H9 (cell line): ENCODE measurements around the gene MATK. TPM values are rescaled to one million over a fixed set of nuclear protein-coding genes. Genes with fewer than 3 reads are reported as not detected.

Experiments
- DNase-seq: peaks from one replicate; pipeline ENCODE4 v3.0.0-alpha.2; 2017
- H2AFZ ChIP-seq: one replicate; pipeline ENCODE4 v1.6.1; 2013; ENCODE audit warnings: mild to moderate bottlenecking, low read length, control low read depth, moderate library complexity
- H2AK5ac ChIP-seq: 2 replicates; pipeline ENCODE4 v1.6.1; 2013; ENCODE audit warnings: low read length, control low read depth, mixed read lengths; ENCODE audit not compliant: insufficient read length
- H2BK120ac ChIP-seq: one replicate; pipeline ENCODE4 v1.6.1; 2013; ENCODE audit warnings: low read depth, mild to moderate bottlenecking, low read length, control low read depth, inconsistent platforms; ENCODE audit not compliant: poor library complexity, severe bottlenecking
- H2BK12ac ChIP-seq: 2 replicates; pipeline ENCODE4 v1.6.1; 2013; ENCODE audit warnings: low read length, control low read depth, mixed read lengths, low read depth; ENCODE audit not compliant: insufficient read length
- H2BK15ac ChIP-seq: 2 replicates; pipeline ENCODE4 v1.6.1; 2013; ENCODE audit warnings: low read depth, low read length, control low read depth
- H2BK20ac ChIP-seq: one replicate; pipeline ENCODE4 v1.6.1; 2013; ENCODE audit warnings: low read depth, mild to moderate bottlenecking, low read length, control low read depth, inconsistent platforms; ENCODE audit not compliant: poor library complexity, severe bottlenecking
- H2BK5ac ChIP-seq: 2 replicates; pipeline ENCODE4 v1.6.1; 2013; ENCODE audit warnings: low read length, control low read depth, mixed read lengths; ENCODE audit not compliant: insufficient read length
- H3K14ac ChIP-seq: 2 replicates; pipeline ENCODE4 v1.6.1; 2013; ENCODE audit warnings: low read length, control low read depth; ENCODE audit not compliant: insufficient read depth
- H3K18ac ChIP-seq: 2 replicates; pipeline ENCODE4 v1.6.1; 2013; ENCODE audit warnings: low read depth, mild to moderate bottlenecking, mixed read lengths, low read length, control low read depth; ENCODE audit not compliant: insufficient read length
- H3K23ac ChIP-seq: 2 replicates; pipeline ENCODE4 v1.6.1; 2013; ENCODE audit warnings: low read length, control low read depth, mixed read lengths, low read depth; ENCODE audit not compliant: insufficient read length
- H3K23me2 ChIP-seq: 2 replicates; pipeline ENCODE4 v1.6.1; 2013; ENCODE audit warnings: low read depth, mild to moderate bottlenecking, mixed read lengths, low read length, control low read depth; ENCODE audit not compliant: insufficient read length, poor library complexity, severe bottlenecking
- H3K27ac ChIP-seq: 2 replicates; pipeline ENCODE4 v1.5.1; 2013; ENCODE audit warnings: low read length, control low read depth, mixed read lengths, low read depth; ENCODE audit not compliant: insufficient read length
- H3K27me3 ChIP-seq: 2 replicates; pipeline ENCODE4 v1.6.1; 2013; ENCODE audit warnings: low read length, control low read depth, inconsistent platforms; ENCODE audit not compliant: insufficient read depth
- H3K4ac ChIP-seq: 2 replicates; pipeline ENCODE4 v1.6.1; 2013; ENCODE audit warnings: low read depth, mild to moderate bottlenecking, control low read depth, inconsistent platforms, low read length, moderate library complexity
- H3K4me1 ChIP-seq: 2 replicates; pipeline ENCODE4 v1.6.1; 2013; ENCODE audit warnings: low read length, control low read depth, inconsistent platforms; ENCODE audit not compliant: insufficient read depth
- H3K4me2 ChIP-seq: 2 replicates; pipeline ENCODE4 v1.6.1; 2013; ENCODE audit warnings: low read length, control low read depth, mixed read lengths; ENCODE audit not compliant: insufficient read length, insufficient read depth
- H3K56ac ChIP-seq: 2 replicates; pipeline ENCODE4 v1.6.1; 2013; ENCODE audit warnings: low read depth, mild to moderate bottlenecking, mixed read lengths, low read length, control low read depth; ENCODE audit not compliant: insufficient read length
- H3K79me1 ChIP-seq: 2 replicates; pipeline ENCODE4 v1.6.1; 2013; ENCODE audit warnings: low read depth, mild to moderate bottlenecking, moderate library complexity, low read length, control low read depth, inconsistent platforms; ENCODE audit not compliant: insufficient read depth, poor library complexity, severe bottlenecking
- H3K79me2 ChIP-seq: 2 replicates; pipeline ENCODE4 v1.6.1; 2013; ENCODE audit warnings: low read length, control low read depth, inconsistent platforms; ENCODE audit not compliant: insufficient read depth
- H3K9ac ChIP-seq: 2 replicates; pipeline ENCODE4 v1.6.1; 2013; ENCODE audit warnings: low read length, control low read depth, mixed read lengths; ENCODE audit not compliant: insufficient read length; ENCODE audit errors: extremely low read depth
- H3K9me3 ChIP-seq: one replicate; pipeline ENCODE4 v1.6.1; 2013; ENCODE audit warnings: low read depth, low read length, inconsistent platforms; ENCODE audit not compliant: control insufficient read depth
- H3T11ph ChIP-seq: one replicate; pipeline ENCODE4 v1.6.1; 2013; ENCODE audit warnings: mild to moderate bottlenecking, low read length, control low read depth, inconsistent platforms
- H4K20me1 ChIP-seq: one replicate; pipeline ENCODE4 v1.6.1; 2013; ENCODE audit not compliant: control insufficient read depth, insufficient read length, insufficient read depth
- H4K5ac ChIP-seq: 2 replicates; pipeline ENCODE4 v1.6.1; 2013; ENCODE audit warnings: low read depth, mild to moderate bottlenecking, mixed read lengths, low read length, control low read depth; ENCODE audit not compliant: insufficient read length
- H4K8ac ChIP-seq: replicated peaks from 2 replicates; pipeline ENCODE4 v1.6.1; 2013; ENCODE audit warnings: low read length, control low read depth, mixed read lengths, low read depth; ENCODE audit not compliant: insufficient read length
- H4K91ac ChIP-seq: 2 replicates; pipeline ENCODE4 v1.6.1; 2013; ENCODE audit warnings: low read depth, mild to moderate bottlenecking, moderate library complexity, mixed read lengths, low read length, control low read depth; ENCODE audit not compliant: insufficient read length
- H3K27ac Mint-ChIP-seq, 3 experiments: 2 replicates in 2 of 3; 3 replicates in 1 of 3; pipeline ENCODE4 v1.8.0; 2020 to 2021; ENCODE audit warnings: mixed read lengths in 3 of 3, mild to moderate bottlenecking in 1 of 3, moderate library complexity in 1 of 3
- H3K27me3 Mint-ChIP-seq: 2 replicates; pipeline ENCODE4 v1.8.0; 2021; ENCODE audit warnings: low read depth, mild to moderate bottlenecking, moderate library complexity, mixed read lengths
- H3K36me3 Mint-ChIP-seq, 3 experiments: 2 replicates in 2 of 3; 3 replicates in 1 of 3; pipeline ENCODE4 v1.8.0; 2020 to 2021; ENCODE audit warnings: low read depth in 3 of 3, mixed read lengths in 3 of 3; ENCODE audit not compliant: insufficient read depth in 1 of 3
- H3K4me1 Mint-ChIP-seq, 2 experiments: 2 replicates each; pipeline ENCODE4 v1.8.0; 2020; ENCODE audit warnings: mixed read lengths in 2 of 2
- H3K4me3 Mint-ChIP-seq, 2 experiments: 2 replicates in 1 of 2; 3 replicates in 1 of 2; pipeline ENCODE4 v1.8.0; 2020 to 2021; ENCODE audit warnings: mild to moderate bottlenecking in 2 of 2, mixed read lengths in 2 of 2, moderate library complexity in 1 of 2
- H3K9me3 Mint-ChIP-seq, 2 experiments: 2 replicates in 1 of 2; 3 replicates in 1 of 2; pipeline ENCODE4 v1.8.0; 2020; ENCODE audit warnings: mild to moderate bottlenecking in 2 of 2, mixed read lengths in 2 of 2, moderate library complexity in 1 of 2
- WGBS: extraction: QIAGEN DNeasy Blood & Tissue Kit; methylation state at CpG from one replicate; pipeline ENCODE4 v1.1.7; 2013; ENCODE audit warnings: missing lambda C conversion rate, low lambda C conversion rate, mixed read lengths; ENCODE audit not compliant: insufficient read length; ENCODE audit errors: extremely low coverage; 5-methylcytosine and 5-hydroxymethylcytosine counted together
- total RNA-seq: library from RNA; stranded (reverse); gene quantifications from 2 replicates; pipeline ENCODE4 v1.2.1, GENCODE V29; 2021
- TF ChIP-seq, protein P1 (sequence below): fragments of 200-600 bp; sonication (generic); conservative IDR thresholded peaks from 3 replicates; pipeline ENCODE4 v1.8.0; 2021; ENCODE audit warnings: antibody characterized with exemption, mild to moderate bottlenecking

Gene MATK
- total RNA-seq, 1 experiment from 2014 or later: 13.5 TPM

DNA sequence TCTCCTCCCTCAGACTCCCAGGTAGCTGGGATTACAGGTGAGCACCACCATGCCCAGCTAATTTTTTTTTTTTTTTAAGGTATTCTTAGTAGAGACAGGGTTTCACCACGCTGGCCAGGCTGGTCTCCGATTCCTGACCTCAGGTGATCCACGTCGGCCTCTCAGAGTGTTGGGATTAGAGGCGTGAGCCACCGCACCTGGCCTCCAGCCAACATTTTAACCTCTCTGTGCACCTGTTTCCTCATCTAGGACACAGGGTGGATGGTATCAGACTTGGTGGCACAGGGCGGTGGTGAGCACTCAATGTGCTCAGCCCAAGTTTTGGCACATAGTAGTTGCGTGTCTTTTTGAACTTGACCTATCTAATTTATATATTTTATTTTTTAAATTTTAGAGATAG, 37.2 kb downstream of the MATK start:
- no peaks in the 10 kb centered on the region for H3K4me1 ChIP-seq
- H4K5ac ChIP-seq: no peak overlapping the region
- H3K56ac ChIP-seq: no peak overlapping the region
- no peak overlapping the region for H3K4me2 ChIP-seq
- H3K4me3 Mint-ChIP-seq: no peak overlapping the region
- no peak overlapping the region for H3K27ac ChIP-seq
- H2BK5ac ChIP-seq: no peak overlapping the region
- no peak overlapping the region for H3K27ac Mint-ChIP-seq
- no peak overlapping the region for H3K9ac ChIP-seq
- H4K20me1 ChIP-seq: no peaks in the 10 kb centered on the region
- DNase-seq: no peak
- no peaks in the 10 kb centered on the region for H3K27me3 Mint-ChIP-seq
- H2BK12ac ChIP-seq: no peak overlapping the region
- no peak overlapping the region for H3K4ac ChIP-seq
- no peak overlapping the region for H3T11ph ChIP-seq
- H2AFZ ChIP-seq: no peak overlapping the region
- H2BK20ac ChIP-seq: no peak overlapping the region
- H4K8ac ChIP-seq: no peak overlapping the region
- no peak overlapping the region for H3K18ac ChIP-seq
- no peaks in the 10 kb centered on the region for H3K4me1 Mint-ChIP-seq
- H3K9me3 ChIP-seq: no peaks in the 10 kb centered on the region
- no CpG with 5 or more reads among the region's 8 CpGs for WGBS
- H2BK15ac ChIP-seq: no peak overlapping the region
- H2BK120ac ChIP-seq: no peak overlapping the region
- no peak overlapping the region for H3K14ac ChIP-seq
- H3K79me2 ChIP-seq: no peaks in the 10 kb centered on the region
- H4K91ac ChIP-seq: no peak overlapping the region
- no peaks in the 10 kb centered on the region for H3K27me3 ChIP-seq
- H3K9me3 Mint-ChIP-seq: no peaks in the 10 kb centered on the region
- TF ChIP-seq, protein P1, sequence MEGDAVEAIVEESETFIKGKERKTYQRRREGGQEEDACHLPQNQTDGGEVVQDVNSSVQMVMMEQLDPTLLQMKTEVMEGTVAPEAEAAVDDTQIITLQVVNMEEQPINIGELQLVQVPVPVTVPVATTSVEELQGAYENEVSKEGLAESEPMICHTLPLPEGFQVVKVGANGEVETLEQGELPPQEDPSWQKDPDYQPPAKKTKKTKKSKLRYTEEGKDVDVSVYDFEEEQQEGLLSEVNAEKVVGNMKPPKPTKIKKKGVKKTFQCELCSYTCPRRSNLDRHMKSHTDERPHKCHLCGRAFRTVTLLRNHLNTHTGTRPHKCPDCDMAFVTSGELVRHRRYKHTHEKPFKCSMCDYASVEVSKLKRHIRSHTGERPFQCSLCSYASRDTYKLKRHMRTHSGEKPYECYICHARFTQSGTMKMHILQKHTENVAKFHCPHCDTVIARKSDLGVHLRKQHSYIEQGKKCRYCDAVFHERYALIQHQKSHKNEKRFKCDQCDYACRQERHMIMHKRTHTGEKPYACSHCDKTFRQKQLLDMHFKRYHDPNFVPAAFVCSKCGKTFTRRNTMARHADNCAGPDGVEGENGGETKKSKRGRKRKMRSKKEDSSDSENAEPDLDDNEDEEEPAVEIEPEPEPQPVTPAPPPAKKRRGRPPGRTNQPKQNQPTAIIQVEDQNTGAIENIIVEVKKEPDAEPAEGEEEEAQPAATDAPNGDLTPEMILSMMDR: no peak
- no peaks in the 10 kb centered on the region for H3K79me1 ChIP-seq
- H2AK5ac ChIP-seq: no peak overlapping the region
- no peak overlapping the region for H3K23ac ChIP-seq
- H3K23me2 ChIP-seq: no peaks in the 10 kb centered on the region
- H3K36me3 Mint-ChIP-seq: peaks cover 3 to 25% (median 23%) of the 10 kb centered on the region in 3 experiments; a peak in 6 of 7 replicates
